Effector memory CD4-positive, alpha-beta T cell (primary cell): ENCODE results near the gene LMO7.
"Not testable (repeated sequence)": the region's sequence is repeated elsewhere in the genome, so short reads cannot be mapped to it uniquely, and the experiment has no call there.

ENCODE experiments used
- DNase-seq, 3 donors: peaks; one replicate each; pipeline ENCODE4 v3.0.0-alpha.2; 2020
- H3K27ac ChIP-seq: 2 replicates; pipeline ENCODE4 v1.7.0; 2013; ENCODE audit warnings: mild to moderate bottlenecking, low read length, moderate library complexity; ENCODE audit not compliant: insufficient read depth, poor library complexity, severe bottlenecking
- H3K27me3 ChIP-seq: replicated peaks from 2 replicates; pipeline ENCODE4 v1.7.0; 2013; ENCODE audit warnings: mild to moderate bottlenecking, low read length; ENCODE audit not compliant: insufficient read depth, control insufficient read depth, poor library complexity, severe bottlenecking
- H3K36me3 ChIP-seq: 2 replicates; pipeline ENCODE4 v1.7.0; 2013; ENCODE audit warnings: mild to moderate bottlenecking, low read length, moderate library complexity; ENCODE audit not compliant: control insufficient read depth, insufficient read depth
- H3K4me1 ChIP-seq: 2 replicates; pipeline ENCODE4 v1.7.0; 2013; ENCODE audit warnings: low read length, mild to moderate bottlenecking; ENCODE audit not compliant: control insufficient read depth, insufficient read depth, poor library complexity, severe bottlenecking
- H3K4me3 ChIP-seq: 2 replicates; pipeline ENCODE4 v1.7.0; 2013; ENCODE audit warnings: low read length, low read depth, mild to moderate bottlenecking; ENCODE audit not compliant: insufficient read depth, poor library complexity, severe bottlenecking
- H3K9me3 ChIP-seq: 2 replicates; pipeline ENCODE4 v1.7.0; 2013; ENCODE audit warnings: mild to moderate bottlenecking, low read length, moderate library complexity; ENCODE audit not compliant: control insufficient read depth

The LMO7 gene

GRCh38 chr13:75666646-75667351 is 30.7 kb downstream of the LMO7 start:
- H3K9me3 ChIP-seq = no peaks in the 10 kb centered on the region
- H3K4me1 ChIP-seq = no peaks in the 10 kb centered on the region
- H3K36me3 ChIP-seq = no peaks in the 10 kb centered on the region
- no peak for DNase-seq
- no peak overlapping the region for H3K4me3 ChIP-seq
- H3K27me3 ChIP-seq = no peaks in the 10 kb centered on the region
- no peak overlapping the region for H3K27ac ChIP-seq

- Histone ChIP-seq H3K4me3 (no peak overlapping the region), H3K27me3 (no peaks in the 10 kb centered on the region), H3K27ac (no peak overlapping the region), H3K36me3 (no peaks in the 10 kb centered on the region), H3K9me3 (no peaks in the 10 kb centered on the region), H3K4me1 (no peaks in the 10 kb centered on the region)
- no peak for DNase-seq
Observed at GRCh38 chr13:75669706-75670105, 33.6 kb downstream of the LMO7 start.

- no peaks in the 10 kb centered on the region for H3K4me1 ChIP-seq
- H3K27me3 ChIP-seq = no peaks in the 10 kb centered on the region
- DNase-seq = no peak
- no peak overlapping the region for H3K27ac ChIP-seq
- no peaks in the 10 kb centered on the region for H3K36me3 ChIP-seq
- no peaks in the 10 kb centered on the region for H3K9me3 ChIP-seq
- no peak overlapping the region for H3K4me3 ChIP-seq
Observed at GRCh38 chr13:75670496-75670895, 34.4 kb downstream of the LMO7 start.

GRCh38 chr13:75675421-75675820 is 39.3 kb downstream of the LMO7 start:
- no peak for DNase-seq
- Histone ChIP-seq H3K36me3 (no peaks in the 10 kb centered on the region), H3K27me3 (no peaks in the 10 kb centered on the region), H3K4me1 (no peaks in the 10 kb centered on the region), H3K9me3 (no peaks in the 10 kb centered on the region), H3K4me3 (no peak overlapping the region), H3K27ac (no peak overlapping the region)

- no peak for DNase-seq
- H3K9me3 ChIP-seq = no peaks in the 10 kb centered on the region
- H3K27ac ChIP-seq = no peak overlapping the region
- no peaks in the 10 kb centered on the region for H3K4me1 ChIP-seq
- H3K4me3 ChIP-seq = no peak overlapping the region
- H3K36me3 ChIP-seq = no peaks in the 10 kb centered on the region
- no peaks in the 10 kb centered on the region for H3K27me3 ChIP-seq
Observed at GRCh38 chr13:75679459-75679858, 43.3 kb downstream of the LMO7 start.

- DNase-seq, H3K4me3 ChIP-seq, H3K36me3 ChIP-seq, H3K27me3 ChIP-seq, H3K9me3 ChIP-seq, H3K27ac ChIP-seq, H3K4me1 ChIP-seq: not testable (repeated sequence)
Observed at GRCh38 chr13:75680251-75680650, 44.1 kb downstream of the LMO7 start.

GRCh38 chr13:75682326-75682725 is 46.2 kb downstream of the LMO7 start:
- no peak overlapping the region for H3K27ac ChIP-seq
- no peaks in the 10 kb centered on the region for H3K36me3 ChIP-seq
- no peak overlapping the region for H3K4me3 ChIP-seq
- H3K9me3 ChIP-seq = no peaks in the 10 kb centered on the region
- H3K4me1 ChIP-seq = no peaks in the 10 kb centered on the region
- no peak for DNase-seq
- no peaks in the 10 kb centered on the region for H3K27me3 ChIP-seq

GRCh38 chr13:75685239-75685697 is 49.1 kb downstream of the LMO7 start:
- H3K36me3 ChIP-seq = no peaks in the 10 kb centered on the region
- H3K9me3 ChIP-seq = no peaks in the 10 kb centered on the region
- no peak overlapping the region for H3K27ac ChIP-seq
- no peak overlapping the region for H3K4me3 ChIP-seq
- DNase-seq = no peak
- H3K27me3 ChIP-seq = no peaks in the 10 kb centered on the region
- H3K4me1 ChIP-seq = no peaks in the 10 kb centered on the region

GRCh38 chr13:75687150-75687763 is 51.1 kb downstream of the LMO7 start:
- no peaks in the 10 kb centered on the region for H3K4me1 ChIP-seq
- H3K4me3 ChIP-seq = no peak overlapping the region
- H3K27ac ChIP-seq = no peak overlapping the region
- no peaks in the 10 kb centered on the region for H3K36me3 ChIP-seq
- DNase-seq = no peak
- H3K9me3 ChIP-seq = no peaks in the 10 kb centered on the region
- no peaks in the 10 kb centered on the region for H3K27me3 ChIP-seq

- H3K4me1 ChIP-seq = no peaks in the 10 kb centered on the region
- no peaks in the 10 kb centered on the region for H3K27me3 ChIP-seq
- no peak overlapping the region for H3K27ac ChIP-seq
- no peaks in the 10 kb centered on the region for H3K9me3 ChIP-seq
- H3K4me3 ChIP-seq = no peak overlapping the region
- no peak for DNase-seq
- H3K36me3 ChIP-seq = no peaks in the 10 kb centered on the region
Observed at GRCh38 chr13:75689686-75690085, 53.6 kb downstream of the LMO7 start.
